Spleen (tissue), 11 donors: ENCODE data around the gene SLC8A1. TPM values are rescaled to one million over a fixed set of nuclear protein-coding genes. Genes with fewer than 3 reads are reported as not detected.

Experiments
- DNase-seq: peaks from one replicate; pipeline ENCODE4 v3.0.0-alpha.2; 2020
- H3K27ac ChIP-seq, 8 donors: fragments of 200-600 bp; sonication (generic) in 7 of 8; 1 replicate in 4 of 8; 2 replicates in 4 of 8; pipeline versions ENCODE4 v1.5.0 to v1.8.0; 2016 to 2021; ENCODE audit warnings: inconsistent platforms in 4 of 8, mild to moderate bottlenecking in 4 of 8, moderate library complexity in 1 of 8
- H3K27me3 ChIP-seq, 7 donors: fragments of 200-600 bp; sonication (generic) in 6 of 7; replicated peaks in 1 of 7; 1 replicate in 4 of 7; 2 replicates in 3 of 7; pipeline versions ENCODE4 v1.5.0 to v1.8.0; 2016 to 2021; ENCODE audit warnings: inconsistent platforms in 3 of 7, mild to moderate bottlenecking in 1 of 7
- H3K36me3 ChIP-seq, 6 donors: fragments of 200-600 bp; sonication (generic) in 5 of 6; 1 replicate in 4 of 6; 2 replicates in 2 of 6; pipeline versions ENCODE4 v1.5.0 to v1.8.0; 2016 to 2021; ENCODE audit warnings: inconsistent platforms in 2 of 6
- H3K4me1 ChIP-seq, 6 donors: fragments of 200-600 bp; sonication (generic) in 5 of 6; 1 replicate in 3 of 6; 2 replicates in 3 of 6; pipeline versions ENCODE4 v1.5.0 to v1.8.0; 2016 to 2021; ENCODE audit warnings: inconsistent platforms in 3 of 6
- H3K4me3 ChIP-seq, 8 donors: fragments of 200-600 bp; sonication (generic) in 7 of 8; 1 replicate in 4 of 8; 2 replicates in 4 of 8; pipeline versions ENCODE4 v1.5.0 to v1.8.0; 2016 to 2021; ENCODE audit warnings: inconsistent platforms in 4 of 8, mild to moderate bottlenecking in 4 of 8, moderate library complexity in 2 of 8
- H3K9me3 ChIP-seq, 8 donors: fragments of 200-600 bp; sonication (generic) in 7 of 8; 1 replicate in 4 of 8; 2 replicates in 4 of 8; pipeline versions ENCODE4 v1.5.0 to v1.8.0; 2016 to 2021; ENCODE audit warnings: inconsistent platforms in 4 of 8
- POLR2A ChIP-seq, 3 donors: fragments of 450-650 bp; IDR thresholded peaks; one replicate each; pipeline ENCODE4 v1.5.1; 2017; ENCODE audit warnings: antibody characterized with exemption in 3 of 3, mild to moderate bottlenecking in 1 of 3
- POLR2AphosphoS5 ChIP-seq, 3 donors: sonication (generic); formaldehyde crosslinking; IDR thresholded peaks; one replicate each; pipeline ENCODE4 v1.5.1; 2017; ENCODE audit warnings: antibody characterized with exemption in 3 of 3
- WGBS, 5 donors: extraction: QIAGEN DNeasy Blood & Tissue Kit in 3 of 5; methylation state at CpG; one replicate each; pipeline versions ENCODE4 v1.1.5 to v1.1.7; 2013 to 2018; 5-methylcytosine and 5-hydroxymethylcytosine counted together
- intact Hi-C: fragments of 100-400 bp; cut with DNase I; formaldehyde crosslinking; loops from one replicate; pipeline ENCODE4 v1.15.0; 2023; ENCODE audit warnings: low total_unique reads
- polyA plus RNA-seq, 3 donors: library from polyadenylated mRNA; stranded (reverse); fragments of 200-250 nt; gene quantifications; one replicate each; pipeline ENCODE4 v1.2.1, GENCODE V29; 2013
- total RNA-seq, 7 donors: library from RNA; depleted of rRNA in 3 of 7; stranded (reverse); fragments of >200 nt in 3 of 7; fragmentation: NEBNext Ultra II Directional in 4 of 7; extraction: Animal tissue kit (Norgen Biotek cat#: 25700) in 4 of 7; gene quantifications; one replicate each; pipeline versions ENCODE4 v1.1.0 to v1.2.1, GENCODE V29; 2016 to 2021
- TF ChIP-seq, protein P1 (sequence below), 11 experiments: fragments of 200-600 bp in 7 of 11; fragments of 450-650 bp in 4 of 11; sonication (generic) in 4 of 11; IDR thresholded peaks in 8 of 11; conservative IDR thresholded peaks in 3 of 11; 1 replicate in 7 of 11; 2 replicates in 4 of 11; pipeline versions ENCODE4 v1.4.0 to v1.8.0; 2016 to 2021; ENCODE audit warnings: antibody characterized with exemption in 11 of 11, inconsistent platforms in 4 of 11, mild to moderate bottlenecking in 1 of 11
- donor health status: healthy with polysubstance abuse.
- donor health status: DM: no; HTN: no; CAD: no; lungs with moderate emphysema.
- donor health status: DM: no; HTN: no; CAD: no.
- donor health status: Bipolar disorder and iron deficiency.
- donor health status: healthy.
- donor health status: DM: no; HTN: no; CAD: no.
- donor health status: DM: yes; HTN: yes; CAD: no.

Gene SLC8A1
- total and polyA plus RNA-seq, 10 donors, result 0.36 to 86.0 (median 58.3) TPM

DNA sequence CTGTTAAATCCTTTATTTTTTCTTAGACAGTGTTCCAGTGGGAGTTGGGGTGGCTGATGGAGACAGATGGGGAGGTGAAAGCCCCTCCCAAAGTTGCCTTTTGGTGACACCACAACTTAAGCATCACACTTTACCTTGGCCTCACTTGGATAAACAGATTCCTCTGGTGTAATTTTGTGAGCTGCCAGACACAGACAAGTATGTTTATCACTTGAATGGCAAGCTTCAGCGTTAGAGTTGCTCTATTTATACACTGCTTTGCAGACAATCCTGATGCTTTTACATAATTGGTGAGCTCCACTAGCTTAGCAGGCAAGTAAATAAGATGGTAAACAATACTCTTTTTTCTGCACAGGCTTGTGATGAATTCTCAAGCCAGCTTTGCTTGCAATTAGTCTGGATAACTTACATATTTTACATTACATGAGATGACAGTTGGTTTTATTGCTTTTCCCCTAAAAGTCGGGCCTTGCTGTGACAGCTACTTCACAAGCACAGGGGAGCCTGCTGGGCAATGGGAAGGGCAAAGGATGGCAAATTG is 226.2 kb downstream of the SLC8A1 start:
- Histone ChIP-seq H3K4me3 (no peak overlapping the region), H3K4me1 (no peaks in the 10 kb centered on the region), H3K27ac (no peak overlapping the region), H3K36me3 (no peaks in the 10 kb centered on the region), H3K9me3 (peaks cover 0 to 4% (median 0%) of the 10 kb centered on the region in 8 donors), H3K27me3 (no peaks in the 10 kb centered on the region)
- WGBS, 5 donors, result 39 to 59% (median 40%) methylated on average over 2 of the region's 2 CpGs
- intact Hi-C loops, result no loop called here
- no peak for DNase-seq
- TF ChIP-seq POLR2AphosphoS5 (IDR thresholded peaks at IDR 0.05), result no peak
- no peak for TF ChIP-seq POLR2A (IDR thresholded peaks at IDR 0.05)
- TF ChIP-seq, protein P1, sequence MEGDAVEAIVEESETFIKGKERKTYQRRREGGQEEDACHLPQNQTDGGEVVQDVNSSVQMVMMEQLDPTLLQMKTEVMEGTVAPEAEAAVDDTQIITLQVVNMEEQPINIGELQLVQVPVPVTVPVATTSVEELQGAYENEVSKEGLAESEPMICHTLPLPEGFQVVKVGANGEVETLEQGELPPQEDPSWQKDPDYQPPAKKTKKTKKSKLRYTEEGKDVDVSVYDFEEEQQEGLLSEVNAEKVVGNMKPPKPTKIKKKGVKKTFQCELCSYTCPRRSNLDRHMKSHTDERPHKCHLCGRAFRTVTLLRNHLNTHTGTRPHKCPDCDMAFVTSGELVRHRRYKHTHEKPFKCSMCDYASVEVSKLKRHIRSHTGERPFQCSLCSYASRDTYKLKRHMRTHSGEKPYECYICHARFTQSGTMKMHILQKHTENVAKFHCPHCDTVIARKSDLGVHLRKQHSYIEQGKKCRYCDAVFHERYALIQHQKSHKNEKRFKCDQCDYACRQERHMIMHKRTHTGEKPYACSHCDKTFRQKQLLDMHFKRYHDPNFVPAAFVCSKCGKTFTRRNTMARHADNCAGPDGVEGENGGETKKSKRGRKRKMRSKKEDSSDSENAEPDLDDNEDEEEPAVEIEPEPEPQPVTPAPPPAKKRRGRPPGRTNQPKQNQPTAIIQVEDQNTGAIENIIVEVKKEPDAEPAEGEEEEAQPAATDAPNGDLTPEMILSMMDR (IDR thresholded peaks at IDR 0.05 in 8 of 11, conservative IDR thresholded peaks at IDR 0.05 in 3 of 11), result no peak

DNA sequence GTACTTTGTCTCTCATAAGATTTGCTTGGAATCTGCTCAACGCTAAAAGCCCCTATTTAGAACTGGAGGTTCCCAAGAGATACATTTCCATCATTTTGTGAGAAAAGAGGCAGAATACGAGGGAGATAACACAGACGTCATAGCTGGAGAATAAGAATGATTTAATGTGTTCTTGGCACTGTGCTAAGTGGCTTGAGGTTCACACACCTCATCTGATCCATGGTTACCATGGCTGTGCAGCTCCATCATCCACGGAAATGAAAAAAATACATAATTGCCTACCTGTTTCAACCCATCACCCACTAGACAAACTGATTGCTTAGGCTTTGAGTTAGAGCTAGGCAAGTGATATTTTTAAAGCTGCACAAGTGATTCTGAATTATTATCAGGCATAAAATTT is 227.6 kb downstream of the SLC8A1 start:
- Histone ChIP-seq H3K9me3 (peaks cover 0 to 4% (median 0%) of the 10 kb centered on the region in 8 donors), H3K4me3 (no peak overlapping the region), H3K4me1 (peaks cover 0 to 1% (median 0%) of the 10 kb centered on the region in 6 donors), H3K36me3 (no peaks in the 10 kb centered on the region), H3K27me3 (no peaks in the 10 kb centered on the region), H3K27ac (no peak overlapping the region)
- intact Hi-C loops, result no loop called here
- DNase-seq, result no peak
- 86 to 92% (median 88%) methylated on average over 4 of the region's 4 CpGs for WGBS, 5 donors
- TF ChIP-seq POLR2A (IDR thresholded peaks at IDR 0.05), result no peak
- TF ChIP-seq, protein P1 (IDR thresholded peaks at IDR 0.05 in 8 of 11, conservative IDR thresholded peaks at IDR 0.05 in 3 of 11), result no peak
- no peak for TF ChIP-seq POLR2AphosphoS5 (IDR thresholded peaks at IDR 0.05)

DNA sequence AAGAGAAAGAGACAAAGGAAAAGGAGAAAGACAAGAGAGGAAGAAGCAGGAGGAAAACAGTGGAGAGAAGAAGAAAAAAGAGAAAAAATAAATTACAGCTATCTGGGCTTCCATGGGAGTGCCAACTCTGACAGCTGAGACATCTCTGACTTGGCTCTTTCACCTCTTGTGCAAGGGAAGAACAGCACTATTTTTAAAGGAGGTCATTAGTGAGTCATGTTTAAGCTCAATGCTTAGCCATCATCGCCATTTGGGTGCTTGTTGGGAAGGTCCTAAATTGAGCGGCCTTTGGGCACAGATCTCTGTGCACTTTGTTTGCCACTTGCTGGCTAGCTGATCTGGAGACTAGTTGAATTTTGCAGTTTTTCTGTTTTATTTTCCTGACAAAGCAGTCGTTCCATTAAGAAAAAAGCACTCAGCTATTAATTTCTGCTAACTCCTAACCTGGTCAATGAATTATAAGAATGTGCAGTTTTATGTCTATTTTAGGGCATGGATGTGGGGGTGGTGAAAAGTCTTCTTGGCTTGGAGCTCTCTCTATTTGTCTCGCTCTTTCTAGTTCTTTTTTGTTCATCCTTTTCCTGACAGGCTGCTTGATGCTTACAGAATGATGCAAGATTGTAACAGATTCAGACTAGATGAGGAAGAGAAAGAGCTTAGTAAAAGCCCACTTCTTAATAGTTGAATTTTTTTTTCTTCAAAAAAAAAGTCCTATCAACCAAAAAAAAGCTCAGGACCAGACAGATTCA is 231.5 kb downstream of the SLC8A1 start:
- Histone ChIP-seq H3K27ac (peak overlapping the region in 6 of 8 donors; percentile 23 to 55 (median 38)), H3K9me3 (peaks cover 0 to 8% (median 0%) of the 10 kb centered on the region in 8 donors), H3K4me3 (no peak overlapping the region), H3K27me3 (no peaks in the 10 kb centered on the region), H3K4me1 (peaks cover 0 to 12% (median 0%) of the 10 kb centered on the region in 6 donors), H3K36me3 (no peaks in the 10 kb centered on the region)
- intact Hi-C loops, result no loop called here
- 57 to 79% (median 73%) methylated on average over 4 of the region's 4 CpGs for WGBS, 5 donors
- TF ChIP-seq POLR2AphosphoS5 (IDR thresholded peaks at IDR 0.05) (peak in 1 of 3 donors; percentile 64), POLR2A (IDR thresholded peaks at IDR 0.05) (no peak)
- TF ChIP-seq, protein P1 (IDR thresholded peaks at IDR 0.05 in 8 of 11, conservative IDR thresholded peaks at IDR 0.05 in 3 of 11), result no peak
- no peak for DNase-seq

DNA sequence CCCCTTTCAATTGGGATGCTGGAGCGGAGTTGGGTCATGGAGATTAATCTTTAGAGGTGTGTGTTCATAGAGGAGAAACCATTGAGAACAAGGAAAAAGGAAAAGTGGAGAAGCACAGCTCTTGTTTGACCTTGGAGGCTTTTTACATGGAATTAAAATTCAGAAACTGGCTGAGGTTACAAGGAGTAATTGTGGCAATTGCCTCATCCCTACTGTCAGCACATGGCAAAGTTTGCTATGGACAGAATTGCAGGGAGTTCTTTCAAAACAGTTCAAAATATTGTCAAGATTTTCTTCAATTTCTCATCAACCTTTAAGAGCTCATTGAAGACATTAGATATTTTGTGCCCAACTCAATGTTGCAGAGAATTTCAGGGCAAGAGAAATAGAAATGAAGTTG is 232.7 kb downstream of the SLC8A1 start:
- WGBS, 5 donors, result 92 to 99% (median 97%) methylated on average over 1 of the region's 1 CpG
- DNase-seq, result no peak
- intact Hi-C loops, result no loop called here

More for the DNA sequence above, 232.7 kb downstream of the SLC8A1 start:
- Histone ChIP-seq H3K4me1 (peaks cover 0 to 12% (median 0%) of the 10 kb centered on the region in 6 donors), H3K4me3 (no peak overlapping the region), H3K9me3 (peaks cover 0 to 8% (median 0%) of the 10 kb centered on the region in 8 donors), H3K27me3 (no peaks in the 10 kb centered on the region), H3K27ac (peak overlapping the region in 1 of 8 donors; percentile 9), H3K36me3 (no peaks in the 10 kb centered on the region)
- TF ChIP-seq POLR2A (IDR thresholded peaks at IDR 0.05) (no peak), POLR2AphosphoS5 (IDR thresholded peaks at IDR 0.05) (no peak)
- TF ChIP-seq, protein P1 (IDR thresholded peaks at IDR 0.05 in 8 of 11, conservative IDR thresholded peaks at IDR 0.05 in 3 of 11), result no peak
